Adrenal gland (tissue), 5 donors: ENCODE data around the gene SFRP4.

Source experiments
- POLR2A ChIP-seq, 2 donors: fragments of 450-650 bp; IDR thresholded peaks; one replicate each; pipeline ENCODE4 v1.6.1; 2017; ENCODE audit warnings: antibody characterized with exemption in 2 of 2, mild to moderate bottlenecking in 2 of 2, moderate library complexity in 1 of 2
- TF ChIP-seq, protein P1 (sequence below), 6 experiments: fragments of 450-650 bp in 4 of 6; fragments of 200-600 bp in 2 of 6; sonication (generic) in 1 of 6; IDR thresholded peaks; 1 replicate in 5 of 6; 2 replicates in 1 of 6; pipeline versions ENCODE4 v1.5.1 to v1.8.0; 2016 to 2021; ENCODE audit warnings: antibody characterized with exemption in 6 of 6, mild to moderate bottlenecking in 2 of 6, moderate library complexity in 1 of 6
- donor health status: DM: no; HTN: no; CAD: no.

- TF ChIP-seq, protein P1, sequence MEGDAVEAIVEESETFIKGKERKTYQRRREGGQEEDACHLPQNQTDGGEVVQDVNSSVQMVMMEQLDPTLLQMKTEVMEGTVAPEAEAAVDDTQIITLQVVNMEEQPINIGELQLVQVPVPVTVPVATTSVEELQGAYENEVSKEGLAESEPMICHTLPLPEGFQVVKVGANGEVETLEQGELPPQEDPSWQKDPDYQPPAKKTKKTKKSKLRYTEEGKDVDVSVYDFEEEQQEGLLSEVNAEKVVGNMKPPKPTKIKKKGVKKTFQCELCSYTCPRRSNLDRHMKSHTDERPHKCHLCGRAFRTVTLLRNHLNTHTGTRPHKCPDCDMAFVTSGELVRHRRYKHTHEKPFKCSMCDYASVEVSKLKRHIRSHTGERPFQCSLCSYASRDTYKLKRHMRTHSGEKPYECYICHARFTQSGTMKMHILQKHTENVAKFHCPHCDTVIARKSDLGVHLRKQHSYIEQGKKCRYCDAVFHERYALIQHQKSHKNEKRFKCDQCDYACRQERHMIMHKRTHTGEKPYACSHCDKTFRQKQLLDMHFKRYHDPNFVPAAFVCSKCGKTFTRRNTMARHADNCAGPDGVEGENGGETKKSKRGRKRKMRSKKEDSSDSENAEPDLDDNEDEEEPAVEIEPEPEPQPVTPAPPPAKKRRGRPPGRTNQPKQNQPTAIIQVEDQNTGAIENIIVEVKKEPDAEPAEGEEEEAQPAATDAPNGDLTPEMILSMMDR (IDR thresholded peaks at IDR 0.05): no peak
- TF ChIP-seq POLR2A (IDR thresholded peaks at IDR 0.05): no peak
Measured at GRCh38 chr7:37956791-37957190, 40.2 kb upstream of the SFRP4 start.
